ENCODE measurements around the gene TP53RK.

The TP53RK gene

GRCh38 chr20:46724343-46724959, 35.2 kb upstream of the TP53RK start:
- ATAC-seq (ENCODE audit: low read depth) (no peak), DNase-seq (ENCODE audit: low spot score) (no peak)
- Histone ChIP-seq H3K4me3 (ENCODE audit: severe bottlenecking) (no peak overlapping the region), H3K4me1 (ENCODE audit: insufficient read depth, poor library complexity, severe bottlenecking) (no peaks in the 10 kb centered on the region), H3K9me3 (ENCODE audit: severe bottlenecking) (no peaks in the 10 kb centered on the region), H3K36me3 (ENCODE audit: low read depth) (no peaks in the 10 kb centered on the region), H3K27ac (ENCODE audit: poor library complexity, severe bottlenecking) (no peak overlapping the region), H3K27me3 (ENCODE audit: insufficient read depth, poor library complexity, severe bottlenecking) (no peaks in the 10 kb centered on the region)
- no peak for TF ChIP-seq CTCF (IDR thresholded peaks at IDR 0.05; ENCODE audit: poor library complexity, severe bottlenecking)

- no peak for TF ChIP-seq CTCF (IDR thresholded peaks at IDR 0.05; ENCODE audit: poor library complexity, severe bottlenecking)
- no peaks in the 10 kb centered on the region for H3K36me3 ChIP-seq (ENCODE audit: low read depth)
- no peak for DNase-seq (ENCODE audit: low spot score)
- no peak for ATAC-seq (ENCODE audit: low read depth)
- no peak overlapping the region for H3K4me3 ChIP-seq (ENCODE audit: severe bottlenecking)
- H3K4me1 ChIP-seq (ENCODE audit: insufficient read depth, poor library complexity, severe bottlenecking) = no peaks in the 10 kb centered on the region
- no peaks in the 10 kb centered on the region for H3K27me3 ChIP-seq (ENCODE audit: insufficient read depth, poor library complexity, severe bottlenecking)
- no peaks in the 10 kb centered on the region for H3K9me3 ChIP-seq (ENCODE audit: severe bottlenecking)
- H3K27ac ChIP-seq (ENCODE audit: poor library complexity, severe bottlenecking) = no peak overlapping the region
Observed at GRCh38 chr20:46723039-46723438, 33.8 kb upstream of the TP53RK start.

GRCh38 chr20:46722450-46722849, 33.2 kb upstream of the TP53RK start:
- Histone ChIP-seq H3K4me3 (ENCODE audit: severe bottlenecking) (no peak overlapping the region), H3K36me3 (ENCODE audit: low read depth) (no peaks in the 10 kb centered on the region), H3K27me3 (ENCODE audit: insufficient read depth, poor library complexity, severe bottlenecking) (no peaks in the 10 kb centered on the region), H3K9me3 (ENCODE audit: severe bottlenecking) (no peaks in the 10 kb centered on the region), H3K4me1 (ENCODE audit: insufficient read depth, poor library complexity, severe bottlenecking) (no peaks in the 10 kb centered on the region), H3K27ac (ENCODE audit: poor library complexity, severe bottlenecking) (no peak overlapping the region)
- ATAC-seq (ENCODE audit: low read depth) = no peak
- TF ChIP-seq CTCF (IDR thresholded peaks at IDR 0.05; ENCODE audit: poor library complexity, severe bottlenecking) = no peak
- DNase-seq (ENCODE audit: low spot score) = no peak

GRCh38 chr20:46721476-46721875, 32.2 kb upstream of the TP53RK start:
- no peak overlapping the region for H3K4me3 ChIP-seq (ENCODE audit: severe bottlenecking)
- no peaks in the 10 kb centered on the region for H3K4me1 ChIP-seq (ENCODE audit: insufficient read depth, poor library complexity, severe bottlenecking)
- H3K27ac ChIP-seq (ENCODE audit: poor library complexity, severe bottlenecking) = no peak overlapping the region
- DNase-seq (ENCODE audit: low spot score) (no peak), ATAC-seq (ENCODE audit: low read depth) (no peak)
- TF ChIP-seq CTCF (IDR thresholded peaks at IDR 0.05; ENCODE audit: poor library complexity, severe bottlenecking) = no peak
- no peaks in the 10 kb centered on the region for H3K9me3 ChIP-seq (ENCODE audit: severe bottlenecking)
- no peaks in the 10 kb centered on the region for H3K27me3 ChIP-seq (ENCODE audit: insufficient read depth, poor library complexity, severe bottlenecking)
- no peaks in the 10 kb centered on the region for H3K36me3 ChIP-seq (ENCODE audit: low read depth)

GRCh38 chr20:46720776-46721425, 31.7 kb upstream of the TP53RK start:
- H3K27me3 ChIP-seq (ENCODE audit: insufficient read depth, poor library complexity, severe bottlenecking) = no peaks in the 10 kb centered on the region
- H3K27ac ChIP-seq (ENCODE audit: poor library complexity, severe bottlenecking) = no peak overlapping the region
- no peak for ATAC-seq (ENCODE audit: low read depth)
- H3K4me1 ChIP-seq (ENCODE audit: insufficient read depth, poor library complexity, severe bottlenecking) = no peaks in the 10 kb centered on the region
- H3K9me3 ChIP-seq (ENCODE audit: severe bottlenecking) = no peaks in the 10 kb centered on the region
- no peak for TF ChIP-seq CTCF (IDR thresholded peaks at IDR 0.05; ENCODE audit: poor library complexity, severe bottlenecking)
- no peak for DNase-seq (ENCODE audit: low spot score)
- H3K4me3 ChIP-seq (ENCODE audit: severe bottlenecking) = no peak overlapping the region
- H3K36me3 ChIP-seq (ENCODE audit: low read depth) = no peaks in the 10 kb centered on the region

Data from RWPE2 (cell line).